Esophagus squamous epithelium (tissue), 5 donors: ENCODE data around the gene SNAP29. TPM values are rescaled to one million over a fixed set of nuclear protein-coding genes. Genes with fewer than 3 reads are reported as not detected.
A peak's percentile ranks its signal among the peaks of the same experiment; 100 is the strongest.

ENCODE experiments used
- DNase-seq: peaks from one replicate; lab custom pipeline; 2025; lab: John Stamatoyannopoulos, UW
- H3K27ac ChIP-seq, 4 donors: fragments of 200-600 bp; sonication (generic); one replicate each; pipeline ENCODE4 v1.5.1; 2016 to 2019; ENCODE audit warnings: mild to moderate bottlenecking in 1 of 4
- H3K27me3 ChIP-seq, 4 donors: fragments of 200-600 bp; sonication (generic); 1 replicate in 3 of 4; 2 replicates in 1 of 4; pipeline versions ENCODE4 v1.5.1 to v1.6.0; 2017 to 2021; ENCODE audit warnings: antibody characterized with exemption in 1 of 4
- H3K36me3 ChIP-seq, 3 donors: fragments of 200-600 bp; sonication (generic); one replicate each; pipeline ENCODE4 v1.5.1; 2016 to 2019
- H3K4me1 ChIP-seq, 3 donors: fragments of 200-600 bp; sonication (generic); one replicate each; pipeline ENCODE4 v1.5.1; 2017 to 2019
- H3K4me3 ChIP-seq, 4 donors: fragments of 200-600 bp; sonication (generic); 1 replicate in 3 of 4; 2 replicates in 1 of 4; pipeline ENCODE4 v1.5.1; 2016 to 2019; ENCODE audit warnings: mild to moderate bottlenecking in 2 of 4, moderate library complexity in 1 of 4
- H3K9me3 ChIP-seq, 3 donors: fragments of 200-600 bp; sonication (generic); one replicate each; pipeline ENCODE4 v1.5.1; 2016 to 2019
- CTCF ChIP-seq, 6 experiments: fragments of 450-650 bp in 4 of 6; fragments of 200-600 bp in 2 of 6; sonication (generic) in 2 of 6; IDR thresholded peaks; one replicate each; pipeline ENCODE4 v1.5.1; 2016 to 2019; ENCODE audit warnings: antibody characterized with exemption in 6 of 6, mild to moderate bottlenecking in 4 of 6, moderate library complexity in 4 of 6
- POLR2A ChIP-seq, 4 donors: fragments of 450-650 bp; IDR thresholded peaks; one replicate each; pipeline ENCODE4 v1.6.1; 2017; ENCODE audit warnings: antibody characterized with exemption in 4 of 4, mild to moderate bottlenecking in 4 of 4, moderate library complexity in 3 of 4
- WGBS, 2 donors: methylation state at CpG; one replicate each; pipeline ENCODE4 v1.1.5; 2018; 5-methylcytosine and 5-hydroxymethylcytosine counted together
- intact Hi-C: fragments of 100-400 bp; cut with DNase I; formaldehyde crosslinking; loops from one replicate; pipeline ENCODE4 v1.15.0; 2022
- total RNA-seq, 4 donors: library from RNA; depleted of rRNA; stranded (reverse); fragments of >200 nt; gene quantifications; one replicate each; pipeline ENCODE4 v1.1.0, GENCODE V29; 2016
- donor health status: DM: yes; HTN: yes; CAD: no.

Gene SNAP29
- total RNA-seq, 4 donors from 2014 or later: 13.0 to 19.6 (median 17.1) TPM

DNA sequence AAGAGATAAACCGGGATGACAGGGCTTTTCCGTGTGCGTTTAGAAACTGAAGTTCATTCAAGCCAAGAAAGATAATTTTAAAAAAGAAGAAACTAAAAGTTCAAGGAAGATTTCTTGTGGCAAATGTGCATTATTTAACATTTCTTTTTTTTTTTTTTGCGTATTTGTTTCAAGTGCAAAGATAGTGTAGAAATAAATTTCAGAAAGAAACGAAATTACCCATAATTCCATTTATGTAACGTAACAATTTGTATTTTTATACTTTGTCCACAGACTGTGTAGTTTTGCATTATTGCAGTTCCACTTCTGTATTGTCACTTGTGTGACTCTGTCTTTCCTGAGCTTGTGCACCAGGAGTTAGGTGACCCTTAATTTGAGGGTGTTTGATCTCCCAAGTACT is 24.0 kb downstream of the SNAP29 start:
- intact Hi-C loops: no loop called here
- WGBS, 2 donors: 83 to 88% methylated on average over 6 of the region's 6 CpGs
- no peaks in the 10 kb centered on the region for H3K27me3 ChIP-seq
- no peak for TF ChIP-seq CTCF (IDR thresholded peaks at IDR 0.05)
- no peak for TF ChIP-seq POLR2A (IDR thresholded peaks at IDR 0.05)
- H3K36me3 ChIP-seq: peaks cover 6 to 87% (median 11%) of the 10 kb centered on the region in 3 donors
- H3K4me3 ChIP-seq: no peak overlapping the region
- H3K9me3 ChIP-seq: no peaks in the 10 kb centered on the region
- H3K27ac ChIP-seq: no peak overlapping the region
- DNase-seq: no peak
- H3K4me1 ChIP-seq: peaks cover 0 to 13% (median 7%) of the 10 kb centered on the region in 3 donors

DNA sequence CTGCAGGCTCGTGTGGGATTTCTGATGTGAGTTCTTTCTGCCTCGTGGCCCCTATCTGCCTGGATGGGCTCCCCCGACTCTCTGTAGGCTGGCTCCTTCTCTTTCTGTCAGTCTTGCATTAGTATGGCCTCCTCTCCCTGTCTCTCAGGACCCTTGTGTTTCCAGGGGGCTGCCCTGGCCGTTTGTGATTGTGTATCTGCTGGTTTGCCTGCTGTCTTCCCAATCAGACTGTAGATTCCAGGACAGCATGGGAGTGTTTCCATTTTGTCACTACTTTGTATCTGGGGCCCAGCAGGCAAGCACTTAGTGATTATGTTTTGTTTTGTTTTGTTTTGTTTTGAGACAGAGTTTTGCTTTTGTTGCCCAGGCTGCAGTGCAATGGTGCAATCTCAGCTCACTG is 25.6 kb downstream of the SNAP29 start:
- 69 to 72% methylated on average over 4 of the region's 4 CpGs for WGBS, 2 donors
- Histone ChIP-seq H3K4me3 (no peak overlapping the region), H3K27me3 (no peaks in the 10 kb centered on the region), H3K27ac (no peak overlapping the region), H3K4me1 (peaks cover 0 to 13% (median 7%) of the 10 kb centered on the region in 3 donors), H3K9me3 (no peaks in the 10 kb centered on the region), H3K36me3 (peaks cover 6 to 89% (median 25%) of the 10 kb centered on the region in 3 donors)
- DNase-seq: no peak
- intact Hi-C loops: no loop called here
- TF ChIP-seq CTCF (IDR thresholded peaks at IDR 0.05) (no peak), POLR2A (IDR thresholded peaks at IDR 0.05) (no peak)

DNA sequence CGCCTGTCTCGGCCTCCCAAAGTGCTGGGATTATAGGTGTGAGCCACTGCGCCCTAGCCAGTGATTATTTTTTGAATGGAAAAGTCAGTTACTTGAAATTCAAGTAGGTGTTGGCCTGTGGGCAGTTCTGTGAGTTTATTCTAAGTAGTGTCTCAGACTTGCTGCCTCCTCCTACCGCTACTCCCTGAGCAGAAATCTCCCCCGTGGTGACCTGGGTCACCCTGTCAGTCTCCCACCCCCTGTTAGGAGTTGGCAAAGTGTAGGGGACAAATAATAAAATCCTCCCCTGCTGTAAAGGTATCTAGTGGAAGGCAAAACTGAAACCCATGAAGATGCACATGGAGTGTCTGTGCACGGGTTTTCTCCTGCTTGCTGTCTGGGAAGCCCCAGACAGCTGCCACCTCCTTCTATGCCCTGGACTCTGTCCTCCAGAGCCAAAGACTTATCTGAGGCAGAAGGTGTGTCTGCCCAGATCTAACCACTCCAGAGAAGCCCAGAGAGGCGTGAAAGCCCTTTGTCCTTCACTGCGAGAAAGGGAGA is 26.3 kb downstream of the SNAP29 start:
- Histone ChIP-seq H3K9me3 (no peaks in the 10 kb centered on the region), H3K36me3 (peaks cover 6 to 93% (median 25%) of the 10 kb centered on the region in 3 donors), H3K27ac (peak overlapping the region in 3 of 4 donors; percentile 50 to 74 (median 61)), H3K4me3 (no peak overlapping the region), H3K4me1 (peaks cover 0 to 13% (median 7%) of the 10 kb centered on the region in 3 donors), H3K27me3 (no peaks in the 10 kb centered on the region)
- intact Hi-C loops: no loop called here
- TF ChIP-seq POLR2A (IDR thresholded peaks at IDR 0.05) (no peak), CTCF (IDR thresholded peaks at IDR 0.05) (no peak)
- DNase-seq: no peak
- WGBS, 2 donors: 61 to 67% methylated on average over 4 to 7 of the region's 8 CpGs

- no peaks in the 10 kb centered on the region for H3K9me3 ChIP-seq
- peak in 1 of 4 donors; percentile 14 for TF ChIP-seq POLR2A (IDR thresholded peaks at IDR 0.05)
- TF ChIP-seq CTCF (IDR thresholded peaks at IDR 0.05): peak; percentile 66 to 93 (median 81)
- no peaks in the 10 kb centered on the region for H3K27me3 ChIP-seq
- H3K36me3 ChIP-seq: peaks cover 6 to 91% (median 25%) of the 10 kb centered on the region in 3 donors
- 31 to 36% methylated on average over 6 to 10 of the region's 10 CpGs for WGBS, 2 donors
- H3K27ac ChIP-seq: peak overlapping the region; percentile 50 to 79 (median 68)
- no peak for DNase-seq
- intact Hi-C loops: no loop called here
- H3K4me3 ChIP-seq: peak overlapping the region in 1 of 4 donors; percentile 27
- peaks cover 0 to 11% (median 7%) of the 10 kb centered on the region in 3 donors for H3K4me1 ChIP-seq
These were observed 26.9 kb downstream of the SNAP29 start for GRCh38 chr22:20885557-20886323.

DNA sequence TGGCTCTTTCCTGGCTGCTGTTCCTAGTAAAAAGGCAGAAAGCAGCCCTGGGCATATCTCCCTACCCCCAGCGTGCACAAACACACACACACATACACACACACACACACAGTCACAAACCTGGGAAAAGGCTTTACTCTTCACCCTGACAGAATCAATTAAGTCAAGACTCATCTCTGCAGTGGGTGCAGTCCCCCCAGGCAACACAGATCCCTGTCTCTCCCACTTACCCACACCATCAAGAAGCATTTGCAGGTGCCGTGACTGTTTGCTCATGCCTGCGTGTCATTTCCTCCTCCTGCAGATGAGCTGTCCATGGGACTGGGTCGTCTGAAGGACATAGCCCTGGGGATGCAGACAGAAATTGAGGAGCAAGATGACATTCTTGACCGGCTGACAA is 28.6 kb downstream of the SNAP29 start:
- H3K27ac ChIP-seq: no peak overlapping the region
- H3K4me3 ChIP-seq: no peak overlapping the region
- intact Hi-C loops: no loop called here
- H3K4me1 ChIP-seq: peaks cover 0 to 10% (median 7%) of the 10 kb centered on the region in 3 donors
- no peaks in the 10 kb centered on the region for H3K9me3 ChIP-seq
- no peaks in the 10 kb centered on the region for H3K27me3 ChIP-seq
- H3K36me3 ChIP-seq: peaks cover 6 to 75% (median 21%) of the 10 kb centered on the region in 3 donors
- TF ChIP-seq POLR2A (IDR thresholded peaks at IDR 0.05): no peak
- TF ChIP-seq CTCF (IDR thresholded peaks at IDR 0.05): no peak
- WGBS, 2 donors: 65 to 76% methylated on average over 2 of the region's 5 CpGs
- no peak for DNase-seq
